HCT116 (cell line): Measurements from ENCODE around the gene LRP1B. TPM values are rescaled to one million over a fixed set of nuclear protein-coding genes. Genes with fewer than 3 reads are reported as not detected.

Source experiments
- ATAC-seq: fragments of 200-7000 bp; cut with Tn5 transposase; 2 replicates; pipeline ENCODE4 v1.9.1; 2020; ENCODE audit warnings: mild to moderate bottlenecking, moderate library complexity
- BruUV-seq: library from RNA; stranded (reverse); fragments of 400-500 nt; replicated peaks from 2 replicates; lab custom pipeline; 2021; lab: Mats Ljungman, UMichigan
- CTCF ChIA-PET: fragments of 300-600 bp; sonication (Branson Sonifier 250); formaldehyde crosslinking; loops from one replicate; lab custom pipeline; 2021; ENCODE audit warnings: antibody characterized with exemption; lab: Charles Lee
- POLR2A ChIA-PET: fragments of 300-600, 350-600 bp; sonication (Branson Sonifier 250); formaldehyde crosslinking; loops from one replicate; lab custom pipeline; 2021; ENCODE audit warnings: antibody characterized with exemption; lab: Charles Lee
- RAD21 ChIA-PET, 2 experiments: fragments of 300-600 bp; sonication (Branson Sonifier 250); formaldehyde crosslinking; loops; one replicate each; lab custom pipeline; 2023; ENCODE audit warnings: low total read pairs in 2 of 2; ENCODE audit not compliant: uncharacterized antibody in 2 of 2, unreplicated experiment in 2 of 2, low non-redundant PET in 1 of 2; lab: Charles Lee
- DNase-seq: peaks from one replicate; pipeline ENCODE4 v3.0.0-alpha.2; 2010; ENCODE audit warnings: low read depth, low spot score
- H2AFZ ChIP-seq: fragments of 200-600 bp; shearing (Covaris generic), sonication (generic); 2 replicates; pipeline ENCODE4 v1.6.1; 2017; ENCODE audit warnings: low read depth, mixed run types, mixed read lengths, antibody characterized with exemption, low read length; ENCODE audit not compliant: poor library complexity, severe bottlenecking
- H3K27ac ChIP-seq: 2 replicates; pipeline ENCODE4 v1.5.1; 2012; ENCODE audit warnings: low read depth, low read length
- H3K27me3 ChIP-seq: fragments of 200-600 bp; sonication (generic); 2 replicates; pipeline ENCODE4 v1.6.1; 2016; ENCODE audit warnings: mixed run types, low read length, mixed read lengths; ENCODE audit not compliant: insufficient read depth
- H3K36me3 ChIP-seq, 2 experiments: fragments of 200-500 bp in 1 of 2; fragments of 200-600 bp in 1 of 2; sonication (Bioruptor generic) in 1 of 2; sonication (generic) in 1 of 2; 2 replicates each; pipeline versions ENCODE4 v1.5.1 to v1.6.1; 2014 to 2016; ENCODE audit warnings: low read length in 2 of 2, inconsistent platforms in 1 of 2, mixed read lengths in 1 of 2, mixed run types in 1 of 2; ENCODE audit not compliant: insufficient read depth in 2 of 2, control insufficient read depth in 1 of 2
- H3K4me1 ChIP-seq, 2 experiments: fragments of 200-600 bp in 1 of 2; sonication (generic) in 1 of 2; 2 replicates each; pipeline versions ENCODE4 v1.5.1 to v1.6.1; 2012 to 2017; ENCODE audit warnings: low read length in 2 of 2, inconsistent platforms in 1 of 2, mild to moderate bottlenecking in 1 of 2, mixed read lengths in 1 of 2, mixed run types in 1 of 2, moderate library complexity in 1 of 2; ENCODE audit not compliant: insufficient read depth in 2 of 2, control insufficient read depth in 1 of 2
- H3K4me2 ChIP-seq: fragments of 200-600 bp; sonication (generic); 2 replicates; pipeline ENCODE4 v1.6.1; 2017; ENCODE audit warnings: mixed run types, low read length, mixed read lengths
- H3K4me3 ChIP-seq, 2 experiments: fragments of 200-600 bp in 1 of 2; sonication (generic) in 1 of 2; replicated peaks in 1 of 2; 2 replicates each; pipeline ENCODE4 v1.5.1; 2011 to 2016; ENCODE audit warnings: low read length in 2 of 2, control low read depth in 1 of 2, low read depth in 1 of 2, mild to moderate bottlenecking in 1 of 2, mixed read lengths in 1 of 2, mixed run types in 1 of 2
- H3K79me2 ChIP-seq: fragments of 200-600 bp; sonication (generic); 2 replicates; pipeline ENCODE4 v1.6.1; 2017; ENCODE audit warnings: mild to moderate bottlenecking, mixed run types, low read length, moderate library complexity, mixed read lengths; ENCODE audit not compliant: insufficient read depth
- H3K9ac ChIP-seq: fragments of 200-600 bp; sonication (generic); 2 replicates; pipeline ENCODE4 v1.6.1; 2016; ENCODE audit warnings: low read length, mixed read lengths
- H3K9me2 ChIP-seq: fragments of 200-600 bp; sonication (generic), shearing (Covaris generic); 2 replicates; pipeline ENCODE4 v1.6.1; 2017; ENCODE audit warnings: mixed run types, mild to moderate bottlenecking, moderate library complexity; ENCODE audit not compliant: insufficient read depth
- H3K9me3 ChIP-seq, 2 experiments: fragments of 200-500 bp in 1 of 2; fragments of 200-600 bp in 1 of 2; sonication (Bioruptor generic) in 1 of 2; sonication (generic) in 1 of 2; 2 replicates each; pipeline ENCODE4 v1.6.1; 2014 to 2017; ENCODE audit warnings: low read length in 2 of 2, mixed read lengths in 2 of 2, inconsistent platforms in 1 of 2, low read depth in 1 of 2, mild to moderate bottlenecking in 1 of 2, mixed run types in 1 of 2, moderate library complexity in 1 of 2; ENCODE audit not compliant: control insufficient read depth in 1 of 2, insufficient read depth in 1 of 2
- H4K20me1 ChIP-seq: fragments of 200-600 bp; sonication (generic), shearing (Covaris generic); 2 replicates; pipeline ENCODE4 v1.6.1; 2017; ENCODE audit warnings: mixed run types, mild to moderate bottlenecking, moderate library complexity; ENCODE audit not compliant: insufficient read depth
- CBX3 ChIP-seq: IDR thresholded peaks from 2 replicates; pipeline ENCODE4 v1.6.1; 2012; ENCODE audit warnings: low read depth
- CEBPB ChIP-seq: IDR thresholded peaks from 2 replicates; pipeline ENCODE4 v1.6.1; 2012; ENCODE audit warnings: low read depth
- CTCF ChIP-seq, 3 experiments: fragments of 200-600 bp in 1 of 3; sonication (generic) in 1 of 3; IDR thresholded peaks in 2 of 3; conservative IDR thresholded peaks in 1 of 3; 2 replicates each; pipeline ENCODE4 v1.5.1; 2012 to 2017; ENCODE audit warnings: low read depth in 2 of 3, low read length in 2 of 3, antibody characterized with exemption in 1 of 3, borderline replicate concordance in 1 of 3, control low read depth in 1 of 3, mild to moderate bottlenecking in 1 of 3, mixed read lengths in 1 of 3, mixed run types in 1 of 3, moderate library complexity in 1 of 3; ENCODE audit not compliant: insufficient read depth in 1 of 3
- EGR1 ChIP-seq: IDR thresholded peaks from 2 replicates; pipeline ENCODE4 v1.6.1; 2012; ENCODE audit warnings: low read depth
- ELF1 ChIP-seq: IDR thresholded peaks from 2 replicates; pipeline ENCODE4 v1.6.1; 2012; ENCODE audit warnings: low read depth, borderline replicate concordance
- EZH2phosphoT487 ChIP-seq: fragments of 200-600 bp; IDR thresholded peaks from 2 replicates; pipeline ENCODE4 v1.6.1; 2018; ENCODE audit warnings: antibody characterized with exemption, borderline replicate concordance
- FOSL1 ChIP-seq: IDR thresholded peaks from 2 replicates; pipeline ENCODE4 v1.6.1; 2012; ENCODE audit warnings: low read depth
- JUND ChIP-seq: IDR thresholded peaks from 2 replicates; pipeline ENCODE4 v1.6.1; 2012
- MAX ChIP-seq: IDR thresholded peaks from 2 replicates; pipeline ENCODE4 v1.6.1; 2012
- POLR2A ChIP-seq: IDR thresholded peaks from 2 replicates; pipeline ENCODE4 v1.7.0; 2011; ENCODE audit warnings: borderline replicate concordance; ENCODE audit not compliant: insufficient read depth, insufficient read length; ENCODE audit errors: extremely low read depth
- RAD21 ChIP-seq: IDR thresholded peaks from 2 replicates; pipeline ENCODE4 v1.6.1; 2012; ENCODE audit warnings: low read depth, mild to moderate bottlenecking
- REST ChIP-seq: IDR thresholded peaks from 2 replicates; pipeline ENCODE4 v1.6.1; 2012; ENCODE audit warnings: low read depth
- SIN3A ChIP-seq: IDR thresholded peaks from 2 replicates; pipeline ENCODE4 v1.6.1; 2012; ENCODE audit warnings: low read depth
- SP1 ChIP-seq: IDR thresholded peaks from 2 replicates; pipeline ENCODE4 v1.6.1; 2012; ENCODE audit warnings: low read depth
- SRF ChIP-seq: IDR thresholded peaks from 2 replicates; pipeline ENCODE4 v1.6.1; 2012; ENCODE audit warnings: low read depth
- TCF7L2 ChIP-seq: IDR thresholded peaks from 2 replicates; pipeline ENCODE4 v1.7.0; 2011; ENCODE audit warnings: borderline replicate concordance, inconsistent platforms; ENCODE audit not compliant: insufficient read depth, insufficient read length; ENCODE audit errors: extremely low read depth
- YY1 ChIP-seq: IDR thresholded peaks from 2 replicates; pipeline ENCODE4 v1.6.1; 2011; ENCODE audit warnings: low read length, low read depth, moderate library complexity, mild to moderate bottlenecking; ENCODE audit not compliant: insufficient replicate concordance; ENCODE audit errors: extremely low read depth
- ZFX ChIP-seq: fragments of 450-650 bp; IDR thresholded peaks from 2 replicates; pipeline ENCODE4 v1.6.1; 2017
- intact Hi-C: fragments of 100-400 bp; cut with micrococcal nuclease; formaldehyde crosslinking; loops from 2 replicates; pipeline ENCODE4 v1.10.0; 2022
- total RNA-seq: library from RNA; stranded (reverse); gene quantifications from one replicate; pipeline ENCODE4 v1.2.1, GENCODE V29; 2021; ENCODE audit not compliant: unreplicated experiment
- TF ChIP-seq, protein P1 (sequence below): IDR thresholded peaks from 2 replicates; pipeline ENCODE4 v1.6.1; 2011; ENCODE audit warnings: mild to moderate bottlenecking, low read length, moderate library complexity; ENCODE audit not compliant: insufficient replicate concordance; ENCODE audit errors: extremely low read depth
- TF ChIP-seq, protein P2 (sequence below): IDR thresholded peaks from 2 replicates; pipeline ENCODE4 v1.6.1; 2012

Gene LRP1B
- total RNA-seq, 1 experiment from 2014 or later = 0.34 TPM

DNA sequence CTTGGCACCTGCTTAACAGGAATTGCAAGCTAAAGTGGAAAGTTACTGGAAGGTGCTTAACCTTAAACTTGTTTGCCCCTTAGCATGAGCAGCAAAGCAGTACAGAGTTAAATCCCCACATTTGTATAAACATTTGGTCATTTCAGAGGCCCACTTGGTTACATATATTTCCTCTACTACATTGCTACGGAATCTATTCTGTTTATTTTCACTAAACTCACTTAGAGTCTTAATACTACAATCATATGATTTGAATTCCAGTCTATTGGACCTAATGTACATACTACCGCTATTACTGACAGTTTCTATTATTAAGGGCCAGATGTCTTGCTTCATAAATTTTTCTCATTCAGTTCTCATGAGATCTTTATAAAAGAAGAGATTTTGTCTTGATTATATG, 1294.0 kb downstream of the LRP1B start (continued):
- no peak for TF ChIP-seq REST
- no peak for TF ChIP-seq TCF7L2

DNA sequence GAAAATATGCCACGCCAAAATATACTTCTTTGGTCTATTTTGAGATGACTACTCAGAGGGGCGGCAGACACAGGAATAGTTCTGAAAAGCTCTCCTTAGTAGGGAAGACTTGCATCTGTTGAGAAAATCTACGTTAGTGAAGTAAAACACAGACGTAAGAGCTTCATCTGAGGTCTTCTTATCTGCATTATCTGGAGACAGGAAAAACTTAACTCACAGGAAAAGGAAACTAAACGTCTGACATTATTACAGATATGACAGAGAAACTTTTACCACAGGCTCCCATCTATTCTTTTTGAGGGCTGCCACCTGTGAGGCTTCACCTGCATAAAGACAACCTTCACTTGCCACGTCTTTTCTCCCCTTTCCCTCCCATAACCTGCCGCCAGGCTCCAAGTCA, 1295.7 kb downstream of the LRP1B start:
- RAD21 ChIA-PET = no interaction called here
- no peak overlapping the region for H3K4me3 ChIP-seq
- CTCF ChIA-PET = no interaction called here
- TF ChIP-seq ZFX = no peak
- no peak for TF ChIP-seq SP1
- no peak for TF ChIP-seq EGR1
- no peak for TF ChIP-seq FOSL1
- no peak for TF ChIP-seq MAX
- TF ChIP-seq RAD21 = no peak
- no peak for TF ChIP-seq YY1
- TF ChIP-seq, protein P1, sequence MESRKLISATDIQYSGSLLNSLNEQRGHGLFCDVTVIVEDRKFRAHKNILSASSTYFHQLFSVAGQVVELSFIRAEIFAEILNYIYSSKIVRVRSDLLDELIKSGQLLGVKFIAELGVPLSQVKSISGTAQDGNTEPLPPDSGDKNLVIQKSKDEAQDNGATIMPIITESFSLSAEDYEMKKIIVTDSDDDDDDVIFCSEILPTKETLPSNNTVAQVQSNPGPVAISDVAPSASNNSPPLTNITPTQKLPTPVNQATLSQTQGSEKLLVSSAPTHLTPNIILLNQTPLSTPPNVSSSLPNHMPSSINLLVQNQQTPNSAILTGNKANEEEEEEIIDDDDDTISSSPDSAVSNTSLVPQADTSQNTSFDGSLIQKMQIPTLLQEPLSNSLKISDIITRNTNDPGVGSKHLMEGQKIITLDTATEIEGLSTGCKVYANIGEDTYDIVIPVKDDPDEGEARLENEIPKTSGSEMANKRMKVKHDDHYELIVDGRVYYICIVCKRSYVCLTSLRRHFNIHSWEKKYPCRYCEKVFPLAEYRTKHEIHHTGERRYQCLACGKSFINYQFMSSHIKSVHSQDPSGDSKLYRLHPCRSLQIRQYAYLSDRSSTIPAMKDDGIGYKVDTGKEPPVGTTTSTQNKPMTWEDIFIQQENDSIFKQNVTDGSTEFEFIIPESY = no peak
- TF ChIP-seq JUND = no peak
- no peak for TF ChIP-seq CEBPB
- no peak for TF ChIP-seq TCF7L2
- TF ChIP-seq CTCF (IDR thresholded peaks at IDR 0.05 in 2 of 3, conservative IDR thresholded peaks at IDR 0.05 in 1 of 3; ENCODE audit: borderline replicate concordance in 1 of 3, insufficient read depth in 1 of 3, low read depth in 2 of 3, low read length in 2 of 3) = no peak
- no peak for TF ChIP-seq SRF
- no peak for TF ChIP-seq EZH2phosphoT487
- no peak for TF ChIP-seq ELF1
- TF ChIP-seq, protein P2, sequence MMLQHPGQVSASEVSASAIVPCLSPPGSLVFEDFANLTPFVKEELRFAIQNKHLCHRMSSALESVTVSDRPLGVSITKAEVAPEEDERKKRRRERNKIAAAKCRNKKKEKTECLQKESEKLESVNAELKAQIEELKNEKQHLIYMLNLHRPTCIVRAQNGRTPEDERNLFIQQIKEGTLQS = no peak
- no peak for TF ChIP-seq POLR2A
- TF ChIP-seq CBX3 = no peak
- TF ChIP-seq SIN3A = no peak
- TF ChIP-seq, all 23 proteins: peak for 0
- H3K4me1 ChIP-seq = no peaks in the 10 kb centered on the region
- POLR2A ChIA-PET = no interaction called here
- H3K27ac ChIP-seq = no peak overlapping the region
- no peak overlapping the region for H3K9ac ChIP-seq
- no peaks in the 10 kb centered on the region for H3K27me3 ChIP-seq
- intact Hi-C loops = no loop called here
- H3K4me2 ChIP-seq = no peak overlapping the region
- no TSS peak for BruUV-seq
- H3K9me2 ChIP-seq = no peaks in the 10 kb centered on the region
- DNase-seq = no peak
- H2AFZ ChIP-seq = no peak overlapping the region
- no peaks in the 10 kb centered on the region for H3K9me3 ChIP-seq
- no peaks in the 10 kb centered on the region for H4K20me1 ChIP-seq
- no peaks in the 10 kb centered on the region for H3K36me3 ChIP-seq
- ATAC-seq = no peak
- no peaks in the 10 kb centered on the region for H3K79me2 ChIP-seq
